ENCODE measurements around the gene PEA15.

The PEA15 gene

GRCh38 chr1:160179336-160179735, 25.8 kb upstream of the PEA15 start:
- no peak for DNase-seq (ENCODE audit: low read depth)

- DNase-seq (ENCODE audit: low read depth) = no peak
Measured at GRCh38 chr1:160186246-160186645, 18.9 kb upstream of the PEA15 start.

- DNase-seq (ENCODE audit: low read depth) = no peak
Measured at GRCh38 chr1:160186729-160187128, 18.5 kb upstream of the PEA15 start.

GRCh38 chr1:160187407-160187806, 17.8 kb upstream of the PEA15 start:
- DNase-seq (ENCODE audit: low read depth) = no peak

- no peak for DNase-seq (ENCODE audit: low read depth)
Measured at GRCh38 chr1:160188341-160188740, 16.8 kb upstream of the PEA15 start.

- DNase-seq (ENCODE audit: low read depth) = no peak
Measured at GRCh38 chr1:160189649-160190625, 15.2 kb upstream of the PEA15 start, which contains the start of gene CASQ1. CASQ1 (plus strand) TSS chr1:160190575; CDS start chr1:160190752, 177 bp downstream.

- DNase-seq (ENCODE audit: low read depth) = no peak
Measured at GRCh38 chr1:160191756-160192155, 13.4 kb upstream of the PEA15 start.

GRCh38 chr1:160192234-160192633, 12.9 kb upstream of the PEA15 start:
- DNase-seq (ENCODE audit: low read depth) = no peak

GRCh38 chr1:160193091-160193819, 11.9 kb upstream of the PEA15 start:
- DNase-seq (ENCODE audit: low read depth) = peak; percentile 79

GRCh38 chr1:160193832-160194736, 11.1 kb upstream of the PEA15 start:
- no peak for DNase-seq (ENCODE audit: low read depth)

GRCh38 chr1:160194737-160195059, 10.5 kb upstream of the PEA15 start:
- DNase-seq (ENCODE audit: low read depth) = no peak

- DNase-seq (ENCODE audit: low read depth) = no peak
Measured at GRCh38 chr1:160196143-160196542, 9.0 kb upstream of the PEA15 start.

- DNase-seq (ENCODE audit: low read depth) = no peak
Measured at GRCh38 chr1:160197231-160197630, 8.0 kb upstream of the PEA15 start.

- DNase-seq (ENCODE audit: low read depth) = no peak
Measured at GRCh38 chr1:160200786-160201185, 4.4 kb upstream of the PEA15 start.

GRCh38 chr1:160204526-160205241, 500 bp upstream of the PEA15 start:
- no peak for DNase-seq (ENCODE audit: low read depth)

- no peak for DNase-seq (ENCODE audit: low read depth)
Measured at GRCh38 chr1:160206036-160206389, 829 bp downstream of the PEA15 start.

- DNase-seq (ENCODE audit: low read depth) = peak; percentile 64
Measured at GRCh38 chr1:160206421-160207117, 1.4 kb downstream of the PEA15 start.

- DNase-seq (ENCODE audit: low read depth) = no peak
Measured at GRCh38 chr1:160207118-160207650, 2.0 kb downstream of the PEA15 start.

GRCh38 chr1:160207771-160208556, 2.8 kb downstream of the PEA15 start:
- DNase-seq (ENCODE audit: low read depth) = no peak

Data from fibroblast of the conjunctiva (primary cell).